Mucosa of rectum (tissue), 2 donors: ENCODE results near the gene DRICH1.
"Not testable (repeated sequence)": the region's sequence is repeated elsewhere in the genome, so short reads cannot be mapped to it uniquely, and the experiment has no call there.

ENCODE experiments used
- H3K27ac ChIP-seq, 2 donors: one replicate each; pipeline ENCODE4 v1.7.0; 2013; ENCODE audit warnings: inconsistent platforms in 2 of 2, low read depth in 2 of 2, low read length in 2 of 2
- H3K27me3 ChIP-seq, 2 donors: one replicate each; pipeline ENCODE4 v1.7.0; 2013; ENCODE audit warnings: low read length in 2 of 2; ENCODE audit not compliant: control insufficient read depth in 2 of 2, insufficient read depth in 2 of 2
- H3K36me3 ChIP-seq, 2 donors: one replicate each; pipeline ENCODE4 v1.7.0; 2013; ENCODE audit warnings: low read length in 2 of 2; ENCODE audit not compliant: control insufficient read depth in 2 of 2, insufficient read depth in 2 of 2
- H3K4me1 ChIP-seq, 2 donors: one replicate each; pipeline ENCODE4 v1.7.0; 2013; ENCODE audit warnings: low read length in 2 of 2, mild to moderate bottlenecking in 1 of 2; ENCODE audit not compliant: control insufficient read depth in 2 of 2, insufficient read depth in 2 of 2
- H3K4me3 ChIP-seq, 2 donors: one replicate each; pipeline ENCODE4 v1.7.0; 2013; ENCODE audit warnings: low read length in 2 of 2
- H3K9ac ChIP-seq, 2 donors: one replicate each; pipeline ENCODE4 v1.7.0; 2013; ENCODE audit warnings: low read length in 2 of 2, low read depth in 1 of 2, mild to moderate bottlenecking in 1 of 2
- H3K9me3 ChIP-seq, 2 donors: one replicate each; pipeline ENCODE4 v1.7.0; 2013; ENCODE audit warnings: low read length in 2 of 2; ENCODE audit not compliant: control insufficient read depth in 2 of 2
- donor health status: healthy.
- donor health status: Normal muscosa, but diverticular disease.

DRICH1 gene

DNA sequence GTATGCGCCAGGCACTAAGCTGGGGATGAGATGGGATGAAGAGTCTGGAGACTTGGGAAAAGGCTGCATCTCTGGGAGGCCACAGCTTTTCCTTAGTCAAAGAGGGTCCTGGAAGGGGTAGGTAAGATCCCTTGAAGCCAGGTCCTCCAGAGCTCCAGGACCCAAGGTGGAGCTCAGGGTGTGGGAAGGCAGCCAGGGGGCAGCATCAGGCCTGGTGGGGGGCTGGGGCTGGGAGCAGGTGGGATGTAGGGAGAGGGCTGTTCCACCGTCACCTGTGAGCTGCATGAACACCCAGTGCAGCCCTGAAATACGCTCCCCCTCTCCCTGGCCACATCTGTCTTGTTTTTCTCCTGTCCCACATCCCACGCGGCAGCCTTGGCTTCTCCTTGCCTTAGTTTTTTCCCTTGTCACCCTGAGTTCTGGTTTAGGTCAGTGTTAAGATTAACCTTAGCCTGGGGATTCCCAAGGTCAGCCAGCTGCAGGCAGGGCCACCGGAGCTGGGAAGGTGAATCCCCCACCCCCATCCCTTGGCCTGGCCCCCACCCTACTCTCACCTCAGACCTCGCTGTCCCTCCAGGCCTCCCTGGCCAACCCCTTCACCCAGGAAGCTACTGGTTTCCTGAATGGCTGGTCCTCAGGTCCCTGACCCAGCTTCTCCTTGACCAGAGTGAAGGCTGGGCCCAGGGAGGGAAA lies 34.4 kb downstream of the DRICH1 start:
- H3K4me3 ChIP-seq, H3K27ac ChIP-seq, H3K36me3 ChIP-seq, H3K9me3 ChIP-seq, H3K9ac ChIP-seq, H3K4me1 ChIP-seq, H3K27me3 ChIP-seq: not testable (repeated sequence)

DNA sequence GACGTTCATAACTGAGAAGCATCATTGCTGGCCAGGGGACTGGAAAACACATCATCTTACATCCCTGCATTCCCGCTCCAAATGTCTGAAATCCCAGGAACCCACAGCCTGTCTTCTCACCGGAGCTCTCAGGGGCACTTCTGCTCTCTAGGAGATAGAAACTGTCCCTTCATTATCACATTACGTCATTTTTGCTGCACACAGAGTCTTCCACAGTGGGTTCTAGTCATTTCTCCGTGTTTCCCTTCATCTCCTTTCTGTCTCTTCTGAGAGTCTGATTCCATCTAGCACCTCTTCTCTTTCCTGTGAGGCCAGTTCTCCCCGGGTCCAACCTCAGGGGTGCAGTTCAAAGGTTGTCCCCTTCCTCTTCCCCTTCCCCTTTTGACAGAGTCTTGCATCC lies 36.2 kb downstream of the DRICH1 start:
- H3K36me3 ChIP-seq, H3K4me1 ChIP-seq, H3K9me3 ChIP-seq, H3K9ac ChIP-seq, H3K4me3 ChIP-seq, H3K27ac ChIP-seq, H3K27me3 ChIP-seq: not testable (repeated sequence)

DNA sequence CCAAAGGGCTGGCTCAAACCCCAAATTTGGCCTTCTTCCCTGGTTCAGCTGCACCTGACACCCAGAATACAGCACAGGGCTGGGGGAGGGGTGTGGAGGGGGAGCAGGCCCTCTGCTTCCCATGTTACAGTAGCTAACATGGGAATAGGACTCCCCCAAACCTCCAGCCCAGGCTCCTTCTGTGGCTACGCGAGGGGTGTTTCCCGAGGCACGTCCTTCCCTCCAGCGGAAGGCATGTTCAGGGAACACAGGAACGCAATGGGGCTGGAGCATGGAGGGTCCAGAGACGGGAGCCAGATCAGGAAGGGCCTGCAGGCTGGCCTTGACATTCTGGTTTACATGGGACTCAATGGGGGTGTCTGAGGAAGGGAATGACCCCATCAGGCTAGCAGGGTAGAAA lies 40.3 kb downstream of the DRICH1 start:
- Histone ChIP-seq H3K4me1 (no peaks in the 10 kb centered on the region), H3K27me3 (no peaks in the 10 kb centered on the region), H3K27ac (no peak overlapping the region), H3K9ac (no peak overlapping the region), H3K9me3 (no peaks in the 10 kb centered on the region), H3K36me3 (no peaks in the 10 kb centered on the region), H3K4me3 (no peak overlapping the region)

DNA sequence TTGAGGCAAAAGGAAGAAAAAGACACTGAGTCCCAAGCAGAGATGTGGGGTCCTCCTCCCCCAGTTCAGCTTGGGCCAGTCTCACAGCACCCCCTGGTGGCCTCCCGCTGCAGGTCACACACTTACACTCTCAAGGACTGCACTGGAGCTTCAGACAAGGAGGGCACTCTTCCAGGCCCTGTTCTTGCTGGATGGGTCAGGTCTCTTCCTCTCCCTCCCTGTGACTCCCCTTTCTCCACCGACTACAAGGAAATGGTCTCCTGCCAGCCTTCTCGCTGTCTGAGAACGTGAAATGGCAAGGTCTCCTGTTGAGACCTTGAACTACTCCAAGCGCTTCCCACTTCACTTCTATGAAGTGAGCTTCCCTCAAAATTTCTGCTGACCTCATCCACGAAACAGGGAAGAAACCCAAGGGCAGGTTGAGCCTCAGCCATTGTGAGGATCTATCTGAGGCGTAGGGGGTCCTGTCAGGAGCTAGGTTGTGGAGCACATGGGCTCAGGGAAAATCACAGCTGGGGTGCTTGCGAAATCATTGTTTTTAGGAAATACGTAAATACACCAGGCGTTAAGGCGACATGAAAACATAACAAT lies 40.8 kb downstream of the DRICH1 start:
- H3K9ac ChIP-seq, result no peak overlapping the region
- no peaks in the 10 kb centered on the region for H3K27me3 ChIP-seq
- no peaks in the 10 kb centered on the region for H3K36me3 ChIP-seq
- no peak overlapping the region for H3K27ac ChIP-seq
- no peak overlapping the region for H3K4me3 ChIP-seq
- H3K4me1 ChIP-seq, result no peaks in the 10 kb centered on the region
- no peaks in the 10 kb centered on the region for H3K9me3 ChIP-seq

DNA sequence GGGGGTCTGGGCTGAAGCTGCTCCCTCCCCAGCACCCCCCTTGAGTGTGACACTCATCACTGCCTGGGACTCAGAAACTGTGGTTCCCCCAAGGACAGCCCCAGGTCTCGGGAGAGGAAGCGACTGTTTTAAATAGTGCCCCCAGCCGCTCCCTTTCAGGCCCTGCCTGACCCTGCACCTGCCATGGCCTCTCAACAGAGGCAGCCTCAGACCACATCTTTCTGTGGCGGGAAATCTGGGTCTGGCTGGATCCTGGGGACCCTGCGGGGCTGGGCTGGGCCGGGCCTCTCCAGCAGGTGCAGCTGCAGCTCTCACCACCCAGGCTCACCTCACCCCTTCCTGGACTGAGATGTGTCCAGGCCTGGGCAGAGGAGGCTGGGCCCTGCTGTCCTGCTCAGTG lies 48.3 kb downstream of the DRICH1 start:
- H3K4me1 ChIP-seq, result no peaks in the 10 kb centered on the region
- no peak overlapping the region for H3K27ac ChIP-seq
- no peaks in the 10 kb centered on the region for H3K27me3 ChIP-seq
- no peaks in the 10 kb centered on the region for H3K36me3 ChIP-seq
- no peaks in the 10 kb centered on the region for H3K9me3 ChIP-seq
- H3K4me3 ChIP-seq, result no peak overlapping the region
- H3K9ac ChIP-seq, result no peak overlapping the region

DNA sequence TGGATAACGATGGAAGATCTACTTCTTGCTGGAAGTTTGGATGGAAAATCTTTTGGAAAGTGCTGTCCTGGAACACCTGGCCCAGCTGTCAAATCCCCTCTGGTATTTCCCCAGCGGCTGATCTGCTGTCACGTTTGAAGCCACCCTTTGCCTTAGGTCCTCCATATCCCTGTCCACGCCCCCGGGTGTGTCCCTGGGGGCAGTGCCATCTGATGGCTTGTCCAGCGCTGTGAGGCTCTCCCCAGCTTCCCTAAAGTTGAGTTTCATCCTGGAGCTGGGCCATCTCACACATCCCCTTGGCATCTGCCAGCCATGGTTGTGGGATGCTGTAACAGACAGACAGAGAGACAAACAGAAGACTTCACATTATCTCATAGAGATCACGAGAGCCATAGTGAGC lies 49.0 kb downstream of the DRICH1 start:
- Histone ChIP-seq H3K9me3 (no peaks in the 10 kb centered on the region), H3K27ac (no peak overlapping the region)

DNA sequence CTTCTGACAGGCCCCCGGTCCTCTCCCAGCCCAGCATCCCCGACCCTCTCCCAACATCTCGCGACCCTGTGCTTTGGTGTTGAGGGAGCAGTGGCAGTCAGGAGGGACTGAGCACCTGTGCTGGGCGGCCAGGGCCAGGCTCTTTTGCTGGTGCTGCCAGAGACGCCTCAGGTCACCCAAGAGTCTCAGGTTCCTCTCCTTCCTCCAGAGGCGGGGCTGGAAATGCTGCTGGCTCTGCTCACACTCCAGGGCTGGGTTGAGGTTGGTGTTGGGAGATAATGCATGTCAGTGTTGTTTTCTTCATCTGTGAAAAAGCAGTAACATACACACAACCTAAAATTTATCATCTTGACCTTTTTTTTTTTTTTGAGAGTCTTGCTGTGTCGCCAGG lies 50.9 kb downstream of the DRICH1 start:
- Histone ChIP-seq H3K9ac (no peak overlapping the region), H3K4me1 (no peaks in the 10 kb centered on the region), H3K9me3 (no peaks in the 10 kb centered on the region), H3K27ac (no peak overlapping the region), H3K36me3 (no peaks in the 10 kb centered on the region), H3K4me3 (no peak overlapping the region), H3K27me3 (no peaks in the 10 kb centered on the region)

More for the DNA sequence above, 49.0 kb downstream of the DRICH1 start:
- no peaks in the 10 kb centered on the region for H3K36me3 ChIP-seq
- no peaks in the 10 kb centered on the region for H3K27me3 ChIP-seq
- no peak overlapping the region for H3K4me3 ChIP-seq
- no peak overlapping the region for H3K9ac ChIP-seq
- H3K4me1 ChIP-seq, result no peaks in the 10 kb centered on the region

DNA sequence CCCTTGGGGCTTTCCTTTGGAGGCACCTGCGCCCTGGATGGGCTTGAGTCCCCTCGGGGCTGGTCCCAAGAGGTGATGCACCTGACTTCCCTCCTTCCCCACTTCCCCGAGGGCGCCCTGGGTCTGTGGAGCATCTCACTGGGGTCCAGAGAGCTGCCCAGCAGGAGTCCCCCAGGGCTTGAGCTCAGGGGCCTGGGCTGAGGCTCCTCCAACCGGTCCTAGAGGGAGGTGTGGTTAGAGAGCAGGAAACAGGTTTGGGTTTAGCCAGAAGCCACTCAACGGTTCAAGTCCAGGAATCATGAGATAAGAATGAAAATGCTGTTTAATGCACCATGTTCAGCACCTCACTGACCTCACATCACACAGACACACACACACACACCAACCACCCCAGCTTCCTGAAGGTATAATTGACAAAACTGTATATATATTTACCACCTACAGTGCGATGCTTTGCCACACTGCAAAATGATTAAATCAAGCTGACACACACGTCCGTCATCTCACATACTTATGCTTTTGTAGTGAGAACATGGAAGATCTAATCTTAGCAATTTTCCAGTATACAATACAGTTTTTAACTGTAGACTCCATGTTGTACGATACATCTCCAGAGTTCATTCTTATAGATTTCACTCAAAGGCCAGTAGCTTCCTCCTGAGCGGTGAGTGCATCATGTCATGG lies 51.4 kb downstream of the DRICH1 start:
- Histone ChIP-seq H3K4me3 (no peak overlapping the region), H3K9ac (no peak overlapping the region), H3K27me3 (no peaks in the 10 kb centered on the region), H3K4me1 (no peaks in the 10 kb centered on the region), H3K36me3 (no peaks in the 10 kb centered on the region), H3K27ac (no peak overlapping the region), H3K9me3 (no peaks in the 10 kb centered on the region)

DNA sequence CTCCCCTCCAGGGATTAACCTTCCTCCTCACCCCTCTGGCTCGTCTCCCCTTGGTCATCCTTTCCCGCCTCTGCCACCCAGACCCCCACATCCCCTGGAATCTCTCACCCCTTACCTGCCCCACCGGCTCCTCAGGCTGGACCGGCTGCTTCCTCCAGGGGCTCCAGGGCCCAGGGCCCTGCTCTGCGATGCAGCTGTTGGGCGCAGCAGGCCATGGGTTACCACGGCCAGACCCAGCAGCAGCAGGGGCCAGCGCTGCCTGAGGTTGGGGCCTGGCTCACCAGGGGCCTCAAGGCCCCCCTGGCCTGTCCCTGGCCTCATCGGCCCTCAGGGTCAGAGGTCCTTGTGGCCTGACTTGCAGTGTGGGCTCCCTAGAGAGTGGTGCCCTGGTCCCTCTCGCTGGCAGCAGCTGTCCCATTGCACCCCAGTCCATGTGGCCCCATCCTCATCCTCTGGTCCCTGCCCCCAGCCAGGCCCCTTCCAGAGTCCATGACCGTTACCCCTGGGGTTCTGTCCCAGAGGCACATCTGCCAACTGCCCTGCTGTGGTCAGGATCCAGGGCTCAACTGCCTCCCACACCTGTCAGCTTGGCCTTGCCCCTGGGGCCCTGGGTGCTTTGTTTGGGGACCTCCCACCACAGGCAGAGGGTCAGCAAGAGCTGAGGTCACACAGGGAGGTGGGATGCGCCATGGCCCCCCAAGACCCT lies 52.1 kb downstream of the DRICH1 start, which contains the start of gene IGLL1:
TSS of gene IGLL1 (minus strand) at position 421 of the 706 bp plus-strand sequence. CDS start at position 321, 100 bp downstream.
- no peaks in the 10 kb centered on the region for H3K9me3 ChIP-seq
- H3K4me1 ChIP-seq, result no peaks in the 10 kb centered on the region
- no peak within 1 kb of the TSS for H3K27ac ChIP-seq
- H3K4me3 ChIP-seq, result no peak within 1 kb of the TSS
- H3K9ac ChIP-seq, result no peak within 1 kb of the TSS
- no peaks in the 10 kb centered on the region for H3K27me3 ChIP-seq
- no peaks in the 10 kb centered on the region for H3K36me3 ChIP-seq

DNA sequence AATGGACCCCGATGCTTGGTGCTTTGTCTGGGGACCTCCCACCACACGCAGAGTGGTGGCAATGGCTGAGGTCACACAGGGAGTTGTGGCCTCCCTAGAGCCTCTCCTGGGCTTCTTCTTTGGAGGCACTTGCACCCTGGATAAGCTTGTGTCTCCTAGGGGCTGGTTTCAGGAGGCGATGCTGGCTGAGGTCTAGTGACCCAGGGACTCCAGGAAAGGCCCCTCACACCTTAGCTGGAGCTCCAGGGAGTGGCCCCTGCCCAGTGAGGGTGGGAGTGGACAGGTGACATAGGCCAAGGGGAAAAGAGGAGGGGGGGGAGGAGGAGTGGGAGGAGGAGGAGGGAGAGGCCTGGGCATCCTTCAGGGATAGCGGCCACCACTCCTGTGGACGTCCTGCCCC lies 52.8 kb downstream of the DRICH1 start:
- no peak overlapping the region for H3K27ac ChIP-seq
- no peaks in the 10 kb centered on the region for H3K9me3 ChIP-seq
- no peaks in the 10 kb centered on the region for H3K27me3 ChIP-seq
- no peaks in the 10 kb centered on the region for H3K4me1 ChIP-seq
- H3K36me3 ChIP-seq, result no peaks in the 10 kb centered on the region
- H3K9ac ChIP-seq, result no peak overlapping the region
- H3K4me3 ChIP-seq, result no peak overlapping the region
